Measurements from ENCODE around the gene NECAB3.
"Not testable (repeated sequence)": the region's sequence is repeated elsewhere in the genome, so short reads cannot be mapped to it uniquely, and the experiment has no call there.

NECAB3 gene

GRCh38 chr20:33648396-33649004, 25.7 kb downstream of the NECAB3 start:
- DNase-seq (ENCODE audit: low read depth) = no peak

GRCh38 chr20:33647603-33648395, 26.4 kb downstream of the NECAB3 start:
- DNase-seq (ENCODE audit: low read depth) = no peak

GRCh38 chr20:33646959-33647602, 27.1 kb downstream of the NECAB3 start:
- not testable (repeated sequence) for DNase-seq (ENCODE audit: low read depth)

- no peak for DNase-seq (ENCODE audit: low read depth)
Measured at GRCh38 chr20:33646191-33646590, 28.0 kb downstream of the NECAB3 start.

- no peak for DNase-seq (ENCODE audit: low read depth)
Measured at GRCh38 chr20:33645396-33645795, 28.8 kb downstream of the NECAB3 start.

- no peak for DNase-seq (ENCODE audit: low read depth)
Measured at GRCh38 chr20:33645072-33645358, 29.2 kb downstream of the NECAB3 start.

GRCh38 chr20:33644313-33645071, 29.7 kb downstream of the NECAB3 start:
- DNase-seq (ENCODE audit: low read depth) = no peak

- DNase-seq (ENCODE audit: low read depth) = no peak
Measured at GRCh38 chr20:33640287-33640686, 33.9 kb downstream of the NECAB3 start.

GRCh38 chr20:33636776-33637175, 37.5 kb downstream of the NECAB3 start:
- DNase-seq (ENCODE audit: low read depth) = no peak

- no peak for DNase-seq (ENCODE audit: low read depth)
Measured at GRCh38 chr20:33635341-33635740, 38.9 kb downstream of the NECAB3 start.

GRCh38 chr20:33631910-33632309, 42.3 kb downstream of the NECAB3 start:
- DNase-seq (ENCODE audit: low read depth) = not testable (repeated sequence)

- DNase-seq (ENCODE audit: low read depth) = no peak
Measured at GRCh38 chr20:33630507-33630906, 43.7 kb downstream of the NECAB3 start.

- DNase-seq (ENCODE audit: low read depth) = no peak
Measured at GRCh38 chr20:33629979-33630378, 44.2 kb downstream of the NECAB3 start.

GRCh38 chr20:33629533-33629932, 44.7 kb downstream of the NECAB3 start:
- DNase-seq (ENCODE audit: low read depth) = no peak

- no peak for DNase-seq (ENCODE audit: low read depth)
Measured at GRCh38 chr20:33627577-33628216, 46.5 kb downstream of the NECAB3 start.

- no peak for DNase-seq (ENCODE audit: low read depth)
Measured at GRCh38 chr20:33626190-33626589, 48.0 kb downstream of the NECAB3 start.

GRCh38 chr20:33624399-33624798, 49.8 kb downstream of the NECAB3 start:
- no peak for DNase-seq (ENCODE audit: low read depth)

- no peak for DNase-seq (ENCODE audit: low read depth)
Measured at GRCh38 chr20:33622705-33623365, 51.4 kb downstream of the NECAB3 start.

GRCh38 chr20:33621717-33622400, 52.4 kb downstream of the NECAB3 start:
- no peak for DNase-seq (ENCODE audit: low read depth)

GRCh38 chr20:33612001-33612400, 62.2 kb downstream of the NECAB3 start:
- no peak for DNase-seq (ENCODE audit: low read depth)

- no peak for DNase-seq (ENCODE audit: low read depth)
Measured at GRCh38 chr20:33611106-33611505, 63.1 kb downstream of the NECAB3 start.

Measured in stimulated activated CD8-positive, alpha-beta memory T cell treated with anti-CD3 and anti-CD28 coated beads, Interleukin-12 subunit alpha, Interleukin-12 subunit beta, amount 100 ng/mL, for 1 hour (primary cell).